Epithelial cell of esophagus (primary cell): ENCODE measurements around the gene NCAPG2.

Experiments
- DNase-seq: peaks from one replicate; pipeline ENCODE4 v3.0.0; 2010; ENCODE audit warnings: low read depth
- H3K4me3 ChIP-seq: 2 replicates; pipeline ENCODE4 v1.5.1; 2011; ENCODE audit warnings: mild to moderate bottlenecking, low read length, control low read depth
- TF ChIP-seq, protein P1 (sequence below): IDR thresholded peaks from 2 replicates; pipeline ENCODE4 v1.5.1; 2011; ENCODE audit warnings: low read depth, mild to moderate bottlenecking, low read length, control low read depth, inconsistent platforms; ENCODE audit not compliant: insufficient read depth; ENCODE audit errors: missing control alignments

Gene NCAPG2

DNA sequence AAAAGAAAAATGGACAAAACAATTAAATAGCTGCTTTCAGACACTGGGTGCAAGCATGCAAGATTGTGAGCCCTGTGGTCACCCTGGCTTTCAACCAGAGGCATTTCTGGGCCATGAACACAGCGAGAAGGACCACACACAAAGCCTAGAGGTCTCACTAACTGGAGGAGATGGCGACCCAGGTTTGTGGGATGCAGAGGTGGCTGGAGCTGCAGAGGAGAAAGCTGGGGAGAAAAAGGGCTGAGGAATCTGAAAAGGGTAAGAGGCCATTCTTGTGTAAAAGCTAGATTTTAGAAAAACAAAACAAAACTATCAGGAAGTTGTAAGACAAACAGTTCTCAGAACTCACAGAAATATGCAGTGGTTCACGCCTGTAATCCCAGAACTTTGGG lies 86.9 kb downstream of the NCAPG2 start:
- H3K4me3 ChIP-seq: no peak overlapping the region
- no peak for DNase-seq

DNA sequence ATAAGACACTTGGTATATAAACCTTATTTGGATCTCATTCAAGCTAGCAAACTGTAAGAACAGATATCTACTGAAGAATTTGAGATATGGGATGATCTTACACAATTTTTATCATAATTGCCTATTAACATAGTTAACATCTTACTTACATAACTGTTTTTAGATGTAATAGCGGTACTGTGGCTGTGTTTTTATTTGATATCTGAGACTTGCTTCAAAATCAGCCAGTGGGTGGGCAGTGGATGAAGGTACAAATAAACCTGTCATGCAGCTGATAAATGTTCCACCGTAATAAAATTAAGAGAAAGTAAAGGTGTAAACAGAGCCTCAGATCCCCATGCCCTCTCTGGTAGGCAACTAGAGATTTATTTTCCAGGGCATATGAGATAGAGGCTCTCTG lies 88.6 kb downstream of the NCAPG2 start:
- TF ChIP-seq, protein P1, sequence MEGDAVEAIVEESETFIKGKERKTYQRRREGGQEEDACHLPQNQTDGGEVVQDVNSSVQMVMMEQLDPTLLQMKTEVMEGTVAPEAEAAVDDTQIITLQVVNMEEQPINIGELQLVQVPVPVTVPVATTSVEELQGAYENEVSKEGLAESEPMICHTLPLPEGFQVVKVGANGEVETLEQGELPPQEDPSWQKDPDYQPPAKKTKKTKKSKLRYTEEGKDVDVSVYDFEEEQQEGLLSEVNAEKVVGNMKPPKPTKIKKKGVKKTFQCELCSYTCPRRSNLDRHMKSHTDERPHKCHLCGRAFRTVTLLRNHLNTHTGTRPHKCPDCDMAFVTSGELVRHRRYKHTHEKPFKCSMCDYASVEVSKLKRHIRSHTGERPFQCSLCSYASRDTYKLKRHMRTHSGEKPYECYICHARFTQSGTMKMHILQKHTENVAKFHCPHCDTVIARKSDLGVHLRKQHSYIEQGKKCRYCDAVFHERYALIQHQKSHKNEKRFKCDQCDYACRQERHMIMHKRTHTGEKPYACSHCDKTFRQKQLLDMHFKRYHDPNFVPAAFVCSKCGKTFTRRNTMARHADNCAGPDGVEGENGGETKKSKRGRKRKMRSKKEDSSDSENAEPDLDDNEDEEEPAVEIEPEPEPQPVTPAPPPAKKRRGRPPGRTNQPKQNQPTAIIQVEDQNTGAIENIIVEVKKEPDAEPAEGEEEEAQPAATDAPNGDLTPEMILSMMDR: no peak
- no peak for DNase-seq
- no peak overlapping the region for H3K4me3 ChIP-seq

More for the DNA sequence above, 86.9 kb downstream of the NCAPG2 start:
- TF ChIP-seq, protein P1: no peak

DNA sequence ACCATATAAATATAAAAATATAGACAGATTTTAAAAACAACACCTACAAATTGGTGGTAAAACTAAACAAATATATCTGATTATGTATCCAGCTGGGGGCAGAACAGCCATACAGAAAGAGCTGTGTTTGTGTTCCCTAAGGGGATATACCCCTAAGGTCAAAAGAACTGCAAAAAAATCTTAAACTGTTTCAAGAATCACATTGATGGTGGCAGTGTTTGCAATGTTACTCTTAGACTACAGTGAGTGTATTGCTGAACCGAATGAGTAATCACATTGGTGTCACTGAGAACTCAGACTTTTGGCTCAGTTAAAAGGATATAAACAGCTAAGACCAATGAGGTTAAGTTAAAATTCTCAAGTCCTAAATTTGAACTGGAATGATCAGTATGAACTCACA lies 89.9 kb downstream of the NCAPG2 start:
- DNase-seq: peak; percentile 31
- TF ChIP-seq, protein P1: no peak
- no peak overlapping the region for H3K4me3 ChIP-seq

DNA sequence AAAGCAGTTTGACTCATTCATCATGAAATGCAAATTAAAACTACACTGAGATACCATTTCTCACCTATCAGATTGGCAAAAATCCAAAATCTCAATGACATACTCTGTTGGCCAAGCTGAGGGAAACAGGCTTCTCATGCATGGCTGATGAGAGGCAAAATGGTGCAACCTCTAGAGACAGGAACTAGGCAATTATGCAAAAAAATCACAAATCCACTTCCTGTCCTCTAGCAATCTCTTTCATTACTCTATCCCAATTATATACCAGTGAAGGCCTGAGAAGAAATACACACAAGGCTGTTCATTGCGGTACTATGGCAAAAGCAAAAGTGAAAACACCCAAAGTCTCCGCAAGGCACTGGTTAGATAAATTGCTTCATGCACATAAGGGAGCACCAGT lies 91.1 kb downstream of the NCAPG2 start:
- no peak overlapping the region for H3K4me3 ChIP-seq
- TF ChIP-seq, protein P1: no peak
- DNase-seq: no peak

DNA sequence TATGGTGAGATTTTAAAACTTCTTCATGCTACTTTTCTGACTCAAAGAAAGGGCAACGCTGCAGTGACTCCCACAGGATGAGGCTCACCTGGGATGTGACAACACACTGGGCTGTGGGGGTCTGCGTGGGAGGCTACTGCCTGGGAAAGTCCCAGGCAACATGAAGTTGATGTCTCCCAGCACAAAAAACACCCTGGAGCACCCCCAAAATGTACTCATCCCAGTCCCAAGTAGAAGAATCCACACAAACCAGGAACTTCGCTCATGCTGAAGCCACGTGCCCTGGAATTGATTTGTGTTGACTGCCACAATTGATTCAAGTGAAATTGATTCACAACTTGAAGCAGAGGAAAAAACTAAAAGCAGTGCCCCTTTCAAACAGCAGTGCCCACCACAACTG lies 92.1 kb downstream of the NCAPG2 start:
- TF ChIP-seq, protein P1: no peak
- no peak overlapping the region for H3K4me3 ChIP-seq
- no peak for DNase-seq

DNA sequence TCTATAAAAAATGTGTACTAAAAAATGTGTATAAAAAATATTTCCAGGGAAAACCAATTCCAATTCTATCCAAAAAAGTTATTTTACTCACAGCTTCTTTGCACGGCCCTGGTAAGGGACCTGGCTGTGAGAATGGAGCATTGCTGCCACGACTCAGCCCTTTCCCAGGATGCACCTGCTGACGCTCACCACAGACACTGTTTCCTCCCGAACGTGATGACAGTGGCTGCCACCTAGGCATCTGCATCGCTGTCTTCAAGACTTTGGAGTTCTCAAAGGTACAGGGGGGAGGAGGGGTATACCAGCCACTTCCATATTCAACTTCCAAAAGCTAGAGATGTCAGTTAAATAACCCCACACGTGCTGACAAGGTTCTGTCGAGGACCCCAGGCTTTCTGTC lies 93.1 kb downstream of the NCAPG2 start:
- no peak overlapping the region for H3K4me3 ChIP-seq
- TF ChIP-seq, protein P1: no peak

DNA sequence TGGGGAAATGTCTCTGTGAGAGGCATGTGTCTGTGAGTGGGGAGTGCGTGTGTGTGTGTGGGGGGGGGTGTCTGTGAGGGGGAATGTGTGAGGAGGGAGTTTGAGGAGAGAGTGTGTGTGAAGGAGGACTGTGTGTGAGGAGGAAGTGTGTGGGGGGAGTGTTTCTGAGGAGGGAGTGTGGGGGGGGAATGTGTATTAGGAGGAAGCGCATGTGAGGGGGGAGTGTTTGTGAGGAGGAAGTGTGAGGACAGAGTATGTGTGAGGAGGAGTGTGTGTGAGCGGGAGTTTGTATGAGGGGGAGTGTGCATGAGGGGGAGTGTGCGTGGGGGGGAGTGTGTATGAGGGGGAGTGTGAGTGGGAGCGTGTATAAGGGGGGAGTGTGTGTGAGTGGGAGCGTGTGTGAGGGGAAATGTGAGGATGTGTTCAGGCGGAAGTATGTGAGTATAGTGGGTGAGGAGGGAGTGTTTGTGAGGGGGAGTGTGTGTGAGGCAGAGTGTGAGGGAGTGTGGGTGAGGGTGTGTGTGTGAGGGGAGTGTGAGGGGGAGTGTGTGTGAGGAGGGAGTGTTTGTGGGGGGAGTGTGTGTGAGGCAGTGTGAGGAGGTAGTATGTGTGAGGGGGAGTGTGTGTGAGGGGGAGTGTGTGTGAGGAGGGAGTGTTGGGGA lies 95.2 kb downstream of the NCAPG2 start:
- TF ChIP-seq, protein P1: no peak
- no peak for DNase-seq
- H3K4me3 ChIP-seq: no peak overlapping the region

More for the DNA sequence above, 93.1 kb downstream of the NCAPG2 start:
- no peak for DNase-seq
